Endothelial cell of umbilical vein (primary cell): ENCODE measurements around the gene DENND4C. TPM values are rescaled to one million over a fixed set of nuclear protein-coding genes. Genes with fewer than 3 reads are reported as not detected.

Experiments
- BruUV-seq: library from RNA; stranded (reverse); fragments of 400-500 nt; replicated peaks from 2 replicates; lab custom pipeline; 2021; lab: Mats Ljungman, UMichigan
- CTCF ChIA-PET: fragments of 300-600, 350-600 bp; sonication (Branson Sonifier 250); formaldehyde crosslinking; loops from one replicate; lab custom pipeline; 2021; ENCODE audit warnings: antibody characterized with exemption, inconsistent platforms; lab: Charles Lee
- POLR2A ChIA-PET: fragments of 300-600, 350-600 bp; sonication (Branson Sonifier 250); formaldehyde crosslinking; loops from one replicate; lab custom pipeline; 2021; ENCODE audit warnings: antibody characterized with exemption, inconsistent platforms; lab: Charles Lee
- DNase-seq: peaks from one replicate; pipeline ENCODE4 v3.0.0-alpha.2; 2011; ENCODE audit warnings: low read depth, low spot score
- FAIRE-seq: peaks from 2 replicates; lab custom pipeline; 2011; peaks lifted over from hg19 to GRCh38; lab: Jason Lieb, UNC
- H2AFZ ChIP-seq: 2 replicates; pipeline ENCODE4 v1.6.0; 2012; ENCODE audit warnings: low read depth, low read length, control low read depth, inconsistent platforms
- H3K27ac ChIP-seq: 2 replicates; pipeline ENCODE4 v1.5.1; 2011; ENCODE audit warnings: low read depth, mild to moderate bottlenecking, control low read depth, low read length, moderate library complexity; ENCODE audit not compliant: insufficient read depth
- H3K27me3 ChIP-seq, 2 experiments: 2 replicates each; pipeline versions ENCODE4 v1.6.0 to v1.6.1; 2011; ENCODE audit warnings: low read length in 2 of 2, mixed read lengths in 1 of 2; ENCODE audit not compliant: control insufficient read depth in 2 of 2, insufficient read depth in 2 of 2
- H3K36me3 ChIP-seq, 2 experiments: 2 replicates in 1 of 2; 3 replicates in 1 of 2; pipeline ENCODE4 v1.5.1; 2011; ENCODE audit warnings: low read length in 2 of 2, mild to moderate bottlenecking in 1 of 2, moderate library complexity in 1 of 2; ENCODE audit not compliant: control insufficient read depth in 2 of 2, insufficient read depth in 2 of 2; ENCODE audit errors: extremely low read depth in 1 of 2
- H3K4me1 ChIP-seq: 3 replicates; pipeline ENCODE4 v1.5.1; 2011; ENCODE audit warnings: mild to moderate bottlenecking, low read length; ENCODE audit not compliant: control insufficient read depth, insufficient read depth; ENCODE audit errors: extremely low read depth
- H3K4me2 ChIP-seq: 2 replicates; pipeline ENCODE4 v1.6.1; 2011; ENCODE audit warnings: low read length, control low read depth, mixed read lengths; ENCODE audit not compliant: insufficient read depth
- H3K4me3 ChIP-seq, 3 experiments: fragments of 200-600 bp in 1 of 3; sonication (generic), shearing (Covaris generic) in 1 of 3; replicated peaks in 1 of 3; 2 replicates each; pipeline ENCODE4 v1.5.1; 2011 to 2016; ENCODE audit warnings: control low read depth in 3 of 3, low read length in 3 of 3, mild to moderate bottlenecking in 2 of 3, inconsistent platforms in 1 of 3, low read depth in 1 of 3, moderate library complexity in 1 of 3; ENCODE audit not compliant: insufficient read depth in 1 of 3
- H3K79me2 ChIP-seq: 2 replicates; pipeline ENCODE4 v1.6.0; 2012; ENCODE audit warnings: low read length, inconsistent platforms; ENCODE audit not compliant: control insufficient read depth, insufficient read depth
- H3K9ac ChIP-seq: replicated peaks from 2 replicates; pipeline ENCODE3; 2011; ENCODE audit warnings: low read length, control low read depth; ENCODE audit not compliant: insufficient read depth; ENCODE audit errors: extremely low read depth
- H3K9me1 ChIP-seq: replicated peaks from 3 replicates; pipeline ENCODE4 v1.6.0; 2011; ENCODE audit warnings: mild to moderate bottlenecking, low read length; ENCODE audit not compliant: control insufficient read depth, insufficient read depth; ENCODE audit errors: extremely low read depth
- H3K9me3 ChIP-seq: replicated peaks from 2 replicates; pipeline ENCODE4 v1.5.1; 2012; ENCODE audit warnings: low read length, inconsistent platforms; ENCODE audit not compliant: control insufficient read depth, insufficient read depth
- H4K20me1 ChIP-seq: replicated peaks from 2 replicates; pipeline ENCODE3; 2011; ENCODE audit warnings: mild to moderate bottlenecking, low read length; ENCODE audit not compliant: control insufficient read depth, insufficient read depth; ENCODE audit errors: extremely low read depth
- CTCF ChIP-seq, 2 donors: IDR thresholded peaks; 1 replicate in 1 of 2; 2 replicates in 1 of 2; pipeline ENCODE4 v1.5.1; 2011; ENCODE audit warnings: low read length in 2 of 2, mild to moderate bottlenecking in 2 of 2, moderate library complexity in 2 of 2, control low read depth in 1 of 2, inconsistent platforms in 1 of 2, low read depth in 1 of 2; ENCODE audit not compliant: insufficient read depth in 1 of 2; ENCODE audit errors: extremely low read depth in 1 of 2
- EZH2 ChIP-seq: IDR thresholded peaks from 2 replicates; pipeline ENCODE4 v1.6.1; 2012; ENCODE audit warnings: borderline replicate concordance, low read depth, mild to moderate bottlenecking, moderate library complexity, low read length, inconsistent platforms; ENCODE audit not compliant: severe bottlenecking
- FOS ChIP-seq: IDR thresholded peaks from 2 replicates; pipeline ENCODE4 v1.6.1; 2011; ENCODE audit warnings: mild to moderate bottlenecking, low read length, moderate library complexity, borderline replicate concordance; ENCODE audit not compliant: insufficient read depth
- GATA2 ChIP-seq: IDR thresholded peaks from 2 replicates; pipeline ENCODE4 v1.7.0; 2011; ENCODE audit warnings: low read depth, mild to moderate bottlenecking, moderate library complexity, mixed read lengths, low read length; ENCODE audit not compliant: insufficient read length, insufficient read depth
- JUN ChIP-seq: IDR thresholded peaks from 2 replicates; pipeline ENCODE4 v1.6.1; 2011; ENCODE audit warnings: borderline replicate concordance, low read depth; ENCODE audit not compliant: insufficient read length, insufficient read depth
- MAX ChIP-seq: IDR thresholded peaks from 2 replicates; pipeline ENCODE4 v1.6.1; 2011; ENCODE audit not compliant: insufficient read depth, insufficient read length
- MYC ChIP-seq: IDR thresholded peaks from one replicate; pipeline ENCODE4 v1.6.1; 2011; ENCODE audit warnings: mild to moderate bottlenecking, low read depth, low read length
- POLR2A ChIP-seq: IDR thresholded peaks from 2 replicates; pipeline ENCODE4 v1.6.1; 2012; ENCODE audit warnings: low read depth, mild to moderate bottlenecking, control low read depth, low read length
- POLR2AphosphoS5 ChIP-seq: IDR thresholded peaks from 2 replicates; pipeline ENCODE4 v1.6.1; 2012; ENCODE audit warnings: low read depth, mild to moderate bottlenecking, control low read depth, low read length, moderate library complexity; ENCODE audit not compliant: insufficient read depth
- dilution Hi-C: fragments of 300-500 bp; cut with MboI; formaldehyde crosslinking; loops from one replicate; pipeline ENCODE4 v1.15.0; 2019; ENCODE audit warnings: low sequenced_read_pairs; ENCODE audit not compliant: extremely low pct_ligation_motif_present
- intact Hi-C: fragments of 100-400 bp; cut with micrococcal nuclease; formaldehyde crosslinking; loops from one replicate; pipeline ENCODE4 v1.10.0; 2022
- polyA plus RNA-seq, 4 experiments: library from polyadenylated mRNA; depleted of rRNA in 3 of 4; stranded (reverse) in 3 of 4; unstranded in 1 of 4; fragments of >200 nt; gene quantifications; 2 replicates each; pipeline versions ENCODE4 v1.2.1 to v1.2.3, GENCODE V29; 2011 to 2012; ENCODE audit warnings: missing spikeins in 1 of 4
- total RNA-seq: library from RNA; stranded (reverse); gene quantifications from 2 replicates; pipeline ENCODE4 v1.2.3, GENCODE V29; 2021

The DENND4C gene
- total and polyA plus RNA-seq, 2 donors (not counting 3 experiments of a cell fraction or from before 2014, with no cell fraction given) = 9.6 to 36.8 TPM

GRCh38 chr9:19255112-19255511 lies 24.6 kb downstream of the DENND4C start:
- TF ChIP-seq POLR2A = no peak
- Histone ChIP-seq H4K20me1 (peaks cover 9% of the 10 kb centered on the region), H3K27ac (no peak overlapping the region), H3K9me1 (no peaks in the 10 kb centered on the region), H3K4me3 (no peak overlapping the region), H3K79me2 (peaks cover 61% of the 10 kb centered on the region), H3K4me1 (no peaks in the 10 kb centered on the region), H3K4me2 (no peak overlapping the region), H3K9ac (no peak overlapping the region), H3K27me3 (no peaks in the 10 kb centered on the region), H2AFZ (no peak overlapping the region), H3K9me3 (no peaks in the 10 kb centered on the region), H3K36me3 (no peaks in the 10 kb centered on the region)
- DNase-seq (no peak), FAIRE-seq (no peak)
- dilution Hi-C loops (no loop called here), intact Hi-C loops (no loop called here)
- POLR2A ChIA-PET = no interaction called here
- no TSS peak for BruUV-seq
- CTCF ChIA-PET = interaction anchor here (1.1 kb wide), 1 partner anchor 26 kb away, joined by 3 read pairs; no protein-coding TSS in a partner anchor

DNA sequence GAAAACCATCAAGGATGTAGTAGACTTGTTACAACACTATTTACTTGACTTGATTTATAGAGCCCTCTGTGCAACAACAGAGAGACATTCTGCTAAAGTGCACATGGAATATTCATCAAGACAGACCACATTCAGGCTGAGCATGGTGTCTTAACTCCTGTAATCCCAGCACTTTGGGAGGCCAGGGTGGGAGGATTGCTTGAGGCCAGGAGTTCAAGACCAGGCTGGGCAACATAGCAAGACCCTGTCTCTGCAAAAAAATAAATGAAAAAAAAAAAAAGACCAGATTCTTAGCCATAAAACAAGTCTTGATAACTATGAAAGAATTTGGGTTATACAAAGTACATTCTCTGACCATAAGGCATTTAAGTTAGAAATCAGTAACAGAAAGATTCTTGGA lies 25.3 kb downstream of the DENND4C start:
- dilution Hi-C loops = no loop called here
- Histone ChIP-seq H3K27me3 (no peaks in the 10 kb centered on the region), H3K9me3 (no peaks in the 10 kb centered on the region), H3K4me1 (no peaks in the 10 kb centered on the region), H3K4me3 (no peak overlapping the region), H3K79me2 (peaks cover 61% of the 10 kb centered on the region), H3K27ac (no peak overlapping the region), H3K4me2 (no peak overlapping the region), H4K20me1 (peaks cover 9% of the 10 kb centered on the region), H3K36me3 (no peaks in the 10 kb centered on the region), H3K9ac (no peak overlapping the region), H3K9me1 (no peaks in the 10 kb centered on the region), H2AFZ (no peak overlapping the region)
- TF ChIP-seq GATA2 (no peak), EZH2 (no peak), CTCF (IDR thresholded peaks at IDR 0.05; ENCODE audit: extremely low read depth in 1 of 2, insufficient read depth in 1 of 2, low read depth in 1 of 2, low read length in 2 of 2) (no peak), POLR2A (no peak), POLR2AphosphoS5 (no peak), JUN (no peak), MAX (no peak), MYC (no peak), FOS (no peak)
- intact Hi-C loops = no loop called here
- no TSS peak for BruUV-seq
- ChIA-PET CTCF (interaction anchor here (1.1 kb wide), 1 partner anchor 27 kb away, joined by 3 read pairs; no protein-coding TSS in a partner anchor), POLR2A (no interaction called here)
- DNase-seq (no peak), FAIRE-seq (no peak)
